ENCODE data around the gene GUCA2B.
A peak's percentile ranks its signal among the peaks of the same experiment; 100 is the strongest.

Gene GUCA2B

DNA sequence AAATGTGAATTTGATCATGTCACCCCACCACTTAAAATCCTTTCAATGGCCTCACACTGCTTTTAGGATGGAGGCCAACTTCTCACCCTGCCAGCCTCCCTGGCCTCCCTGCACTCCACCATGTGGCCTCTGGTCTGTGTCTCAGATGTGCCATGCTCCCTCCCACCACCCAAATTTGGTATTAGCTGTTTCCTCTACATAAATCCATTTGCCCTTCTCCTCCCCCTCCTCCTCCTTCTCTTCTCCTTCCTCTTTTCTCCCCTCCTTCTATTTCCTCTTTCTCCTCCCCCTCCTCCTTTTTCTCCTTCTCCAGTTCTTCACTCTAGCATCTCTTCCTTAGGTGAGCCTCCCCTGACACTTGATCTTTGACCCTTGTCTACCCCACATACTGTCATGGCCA lies 16.7 kb upstream of the GUCA2B start:
- no peaks in the 10 kb centered on the region for H3K4me1 Mint-ChIP-seq
- no peak overlapping the region for H3K27ac Mint-ChIP-seq
- no peak overlapping the region for H3K4me3 Mint-ChIP-seq
- H3K27me3 Mint-ChIP-seq, result peaks cover 13% of the 10 kb centered on the region
- DNase-seq, result no peak
- ATAC-seq, result no peak
- no peaks in the 10 kb centered on the region for H3K9me3 Mint-ChIP-seq

DNA sequence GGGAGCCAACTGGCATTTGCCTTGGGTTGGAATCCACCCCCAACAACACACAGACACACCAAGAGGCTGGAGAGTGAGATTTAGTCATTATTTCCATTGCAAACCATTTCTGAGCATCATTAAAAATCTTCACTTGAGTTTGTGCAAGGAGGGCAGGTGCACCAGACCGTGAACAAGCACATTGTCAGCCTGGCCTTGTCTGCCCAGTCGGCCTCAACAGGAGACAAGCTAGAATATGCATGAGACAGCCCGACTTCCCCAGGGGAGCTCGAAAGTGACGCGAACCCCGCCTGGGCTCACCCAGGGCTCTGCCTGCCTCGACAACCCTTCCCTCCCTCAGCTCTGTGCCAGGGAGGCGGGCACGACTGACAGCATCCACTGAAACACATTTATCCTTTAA lies 15.4 kb upstream of the GUCA2B start:
- no peaks in the 10 kb centered on the region for H3K4me1 Mint-ChIP-seq
- no peaks in the 10 kb centered on the region for H3K9me3 Mint-ChIP-seq
- no peak for DNase-seq
- H3K27me3 Mint-ChIP-seq, result peaks cover 20% of the 10 kb centered on the region
- no peak overlapping the region for H3K27ac Mint-ChIP-seq
- no peak overlapping the region for H3K4me3 Mint-ChIP-seq
- ATAC-seq, result no peak

DNA sequence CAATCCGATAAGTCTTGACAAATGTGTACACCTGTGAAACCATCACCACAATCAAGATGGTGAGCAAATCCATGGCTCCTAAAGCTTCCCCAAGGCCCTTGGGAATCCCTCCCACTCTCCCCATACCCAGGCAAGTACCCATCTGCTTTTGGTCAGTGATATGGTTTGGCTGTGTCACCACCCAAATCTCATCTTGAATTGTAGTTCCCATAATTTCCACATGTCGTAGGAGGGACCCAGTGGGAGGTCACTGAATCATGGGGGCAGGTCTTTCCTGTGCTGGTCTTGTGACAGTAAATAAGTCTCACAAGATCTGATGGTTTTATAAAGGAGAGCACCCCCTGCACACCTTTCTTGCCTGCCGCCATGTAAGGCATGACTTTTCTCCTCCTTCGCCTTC lies 14.6 kb upstream of the GUCA2B start:
- H3K9me3 Mint-ChIP-seq, result no peaks in the 10 kb centered on the region
- DNase-seq (no peak), ATAC-seq (no peak)

DNA sequence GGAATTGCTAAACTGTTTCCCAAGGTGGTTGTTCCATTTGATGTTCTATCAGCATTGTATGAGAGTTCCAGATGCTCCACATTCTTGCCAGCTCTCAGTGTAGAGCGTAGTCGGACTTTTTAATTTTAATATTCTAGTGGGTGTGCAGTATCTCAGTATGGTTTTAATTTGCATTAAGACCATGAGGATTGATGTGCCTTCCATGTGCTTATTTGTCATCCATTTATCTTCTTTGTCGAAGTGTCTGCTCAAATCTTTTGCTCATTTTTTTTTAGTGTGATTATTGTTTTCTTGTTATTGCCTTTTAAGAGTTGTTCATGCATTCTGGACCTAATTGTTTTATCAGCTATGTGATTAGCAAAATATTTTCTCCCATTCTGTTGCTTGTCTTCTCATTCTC lies 13.8 kb upstream of the GUCA2B start:
- Mint-ChIP-seq H3K27ac (no peak overlapping the region), H3K4me3 (no peak overlapping the region), H3K9me3 (no peaks in the 10 kb centered on the region), H3K4me1 (no peaks in the 10 kb centered on the region), H3K27me3 (peaks cover 20% of the 10 kb centered on the region)
- DNase-seq (no peak), ATAC-seq (no peak)

More for the DNA sequence above, 14.6 kb upstream of the GUCA2B start:
- Mint-ChIP-seq H3K4me1 (no peaks in the 10 kb centered on the region), H3K4me3 (no peak overlapping the region), H3K27ac (peak overlapping the region in 1 of 2 donors; percentile 11), H3K27me3 (peaks cover 20% of the 10 kb centered on the region)

DNA sequence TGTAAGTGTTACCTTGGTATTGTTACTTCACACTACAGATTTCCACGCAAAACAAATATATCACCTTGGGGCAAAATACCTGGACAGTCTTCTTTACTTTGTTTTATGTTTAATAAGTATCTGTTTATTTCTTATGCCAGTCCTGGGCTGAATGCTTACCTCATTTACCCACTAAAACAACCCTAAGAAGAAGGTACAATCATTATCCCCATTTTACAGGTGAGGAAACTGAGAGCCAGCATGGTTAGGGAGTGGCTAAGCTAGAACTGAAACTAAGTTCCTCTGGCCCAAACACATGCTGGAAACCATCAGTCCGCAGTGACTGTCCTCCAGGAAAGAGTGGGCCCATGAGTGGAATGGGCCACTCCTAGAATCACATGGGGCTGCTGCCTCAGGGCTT lies 13.0 kb upstream of the GUCA2B start:
- Mint-ChIP-seq H3K4me3 (no peak overlapping the region), H3K27me3 (peaks cover 20% of the 10 kb centered on the region), H3K4me1 (no peaks in the 10 kb centered on the region), H3K27ac (no peak overlapping the region), H3K9me3 (no peaks in the 10 kb centered on the region)
- ATAC-seq, result no peak
- no peak for DNase-seq

DNA sequence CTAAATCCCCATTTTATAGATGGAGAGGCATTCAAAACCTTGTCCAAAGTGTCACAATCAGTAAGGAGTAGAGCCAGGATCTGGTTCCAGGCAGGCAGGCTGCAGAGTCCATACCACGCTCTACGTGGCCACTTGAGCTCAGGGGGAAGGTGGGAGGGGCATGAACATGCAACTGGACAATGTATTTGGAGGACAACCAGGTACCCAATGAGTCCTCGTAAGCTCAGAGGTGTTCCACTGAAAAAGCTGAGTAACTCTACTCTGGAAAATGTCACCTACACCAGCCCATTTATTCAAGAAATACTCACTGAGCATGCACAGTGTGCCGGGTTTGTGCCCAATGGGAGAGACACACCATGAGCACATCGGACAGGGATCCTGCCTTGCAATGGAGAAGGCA lies 11.2 kb upstream of the GUCA2B start:
- H3K27ac Mint-ChIP-seq, result no peak overlapping the region
- H3K27me3 Mint-ChIP-seq, result peaks cover 20% of the 10 kb centered on the region
- no peaks in the 10 kb centered on the region for H3K4me1 Mint-ChIP-seq
- ATAC-seq (no peak), DNase-seq (no peak)
- H3K4me3 Mint-ChIP-seq, result no peak overlapping the region
- no peaks in the 10 kb centered on the region for H3K9me3 Mint-ChIP-seq

DNA sequence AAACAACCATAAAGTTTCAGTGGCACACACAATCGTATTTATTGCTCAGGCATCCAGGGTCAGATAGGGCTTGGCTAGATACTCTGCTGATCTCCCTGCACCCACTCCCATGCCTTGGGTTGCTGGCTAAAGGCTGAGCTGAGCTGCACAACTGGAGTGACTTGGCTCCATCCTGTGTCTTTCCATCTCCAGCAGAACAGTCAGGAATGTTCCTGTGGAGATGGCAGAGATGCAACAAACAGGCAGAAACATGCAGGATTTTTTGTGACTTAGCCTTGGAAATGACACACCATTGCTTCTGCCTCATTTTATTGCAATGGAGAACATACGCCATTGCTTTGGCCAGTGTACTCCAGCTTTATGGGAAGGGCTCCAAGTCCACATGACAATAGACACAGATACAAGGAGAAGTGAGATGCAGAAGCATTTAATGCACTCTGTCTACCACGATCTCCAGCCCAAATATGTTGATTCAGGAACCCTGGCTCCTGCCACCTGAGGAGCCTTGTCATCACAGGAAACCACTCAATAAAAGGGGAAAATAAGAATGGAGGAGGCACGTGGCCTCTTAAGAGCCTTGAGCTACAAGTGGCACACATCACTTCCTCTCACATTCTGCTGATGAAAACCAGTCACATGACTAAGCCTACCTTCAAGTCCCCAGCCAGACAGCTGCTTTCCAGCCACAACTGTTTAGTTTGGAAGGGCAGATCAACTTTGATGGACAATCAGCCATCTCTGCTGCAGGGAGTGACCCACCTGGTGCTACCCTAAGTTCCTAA lies 10.1 kb upstream of the GUCA2B start:
- H3K4me1 Mint-ChIP-seq, result no peaks in the 10 kb centered on the region
- ATAC-seq, result no peak

DNA sequence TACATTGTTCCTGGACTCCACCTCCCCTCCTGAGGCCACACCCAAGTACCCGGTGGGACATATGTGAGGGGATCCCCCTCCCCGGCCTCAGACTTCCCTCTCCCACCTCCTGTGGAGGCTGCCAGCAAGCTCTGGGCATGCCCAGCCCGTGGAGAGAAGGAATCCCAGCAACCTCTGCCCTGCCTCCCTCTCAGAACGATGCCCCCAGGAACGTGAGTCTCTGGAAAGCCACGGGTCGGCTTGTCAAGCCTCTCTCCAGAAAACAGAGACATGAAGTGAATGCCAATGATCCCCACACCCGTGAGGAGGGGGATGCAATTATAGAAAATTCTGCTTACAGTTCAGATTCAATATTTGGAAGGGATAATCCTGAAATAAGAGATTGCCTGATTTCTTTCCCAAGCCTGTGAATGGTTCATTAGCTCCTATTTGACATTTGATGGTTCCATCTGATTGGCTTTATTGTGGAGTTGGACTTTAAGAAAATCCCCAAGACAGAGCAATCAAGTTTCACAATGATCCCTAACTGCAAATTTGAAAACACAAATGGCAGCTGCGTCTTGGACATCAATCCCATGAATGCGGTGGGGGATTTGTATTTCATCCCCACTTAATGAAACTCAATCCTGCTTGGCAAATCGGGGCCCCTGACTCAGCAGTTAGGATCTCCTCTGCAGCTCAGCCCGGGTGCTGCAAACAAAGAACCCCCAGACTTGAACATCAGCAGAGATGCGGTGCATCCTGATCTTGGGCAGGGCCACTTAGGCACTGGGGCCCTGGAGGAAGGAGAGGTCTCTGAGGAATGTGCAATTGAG lies 9.1 kb upstream of the GUCA2B start:
- ATAC-seq (no peak), DNase-seq (no peak)
- no peaks in the 10 kb centered on the region for H3K4me1 Mint-ChIP-seq
- no peak overlapping the region for H3K4me3 Mint-ChIP-seq
- no peak overlapping the region for H3K27ac Mint-ChIP-seq
- peaks cover 14% of the 10 kb centered on the region for H3K27me3 Mint-ChIP-seq
- H3K9me3 Mint-ChIP-seq, result no peaks in the 10 kb centered on the region

More for the DNA sequence above, 10.1 kb upstream of the GUCA2B start:
- no peak overlapping the region for H3K27ac Mint-ChIP-seq
- no peak overlapping the region for H3K4me3 Mint-ChIP-seq
- no peak for DNase-seq
- H3K27me3 Mint-ChIP-seq, result peaks cover 20% of the 10 kb centered on the region
- H3K9me3 Mint-ChIP-seq, result no peaks in the 10 kb centered on the region

DNA sequence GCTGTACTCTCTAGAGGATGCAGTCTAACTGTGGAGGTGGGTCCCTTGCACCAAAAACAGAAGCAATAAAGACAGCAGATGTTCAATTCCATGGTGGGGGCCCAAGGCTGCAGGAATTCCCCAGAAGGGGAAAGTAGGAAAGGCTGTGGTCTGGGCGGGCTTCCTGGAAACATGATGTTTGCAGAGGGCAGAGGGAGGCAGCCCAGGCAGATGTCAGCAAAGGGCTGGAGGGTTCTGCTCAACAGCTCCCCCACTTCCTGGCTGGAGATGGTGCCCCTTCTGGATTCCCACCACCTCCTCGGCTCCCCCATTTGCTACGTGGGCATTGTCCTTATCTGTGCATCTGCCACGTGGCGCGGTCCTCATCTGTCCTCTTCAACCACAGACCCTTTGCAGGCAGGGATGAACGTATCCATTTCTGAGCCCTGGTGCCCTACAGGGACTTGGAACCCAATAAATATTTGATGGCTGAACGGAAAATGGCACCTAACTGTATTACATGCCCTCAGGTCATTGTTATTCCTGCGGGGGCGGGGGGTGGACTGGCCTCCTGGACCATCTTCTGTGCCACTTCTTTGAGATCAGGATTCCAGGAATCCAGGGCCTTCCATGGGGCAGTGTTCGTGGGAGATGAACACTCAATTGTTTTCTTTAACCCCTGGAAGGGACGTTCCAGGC lies 8.4 kb upstream of the GUCA2B start:
- H3K27me3 Mint-ChIP-seq, result peaks cover 14% of the 10 kb centered on the region
- H3K4me1 Mint-ChIP-seq, result no peaks in the 10 kb centered on the region
- DNase-seq, result no peak

DNA sequence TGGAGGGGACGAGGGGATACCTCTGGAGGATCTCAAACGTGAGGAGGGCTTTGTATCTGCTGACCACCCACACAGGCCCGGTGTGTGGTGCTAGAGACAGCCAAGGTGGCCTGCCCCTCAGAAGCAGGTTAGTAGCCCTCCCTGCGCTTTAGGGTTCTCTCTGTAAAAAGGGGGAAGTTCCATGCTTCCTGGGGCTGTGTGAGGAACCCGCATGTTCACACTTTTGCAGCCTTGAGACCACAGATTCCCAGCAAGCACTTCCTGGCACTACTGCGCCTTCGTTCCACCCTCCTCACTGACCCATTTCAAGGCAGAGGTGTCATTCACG lies 7.9 kb upstream of the GUCA2B start:
- no peak overlapping the region for H3K4me3 Mint-ChIP-seq
- H3K27ac Mint-ChIP-seq, result no peak overlapping the region
- H3K4me1 Mint-ChIP-seq, result no peaks in the 10 kb centered on the region
- DNase-seq, result no peak
- H3K9me3 Mint-ChIP-seq, result no peaks in the 10 kb centered on the region
- H3K27me3 Mint-ChIP-seq, result peaks cover 15% of the 10 kb centered on the region
- ATAC-seq, result no peak

More for the DNA sequence above, 8.4 kb upstream of the GUCA2B start:
- ATAC-seq, result no peak
- Mint-ChIP-seq H3K9me3 (no peaks in the 10 kb centered on the region), H3K4me3 (no peak overlapping the region), H3K27ac (no peak overlapping the region)

DNA sequence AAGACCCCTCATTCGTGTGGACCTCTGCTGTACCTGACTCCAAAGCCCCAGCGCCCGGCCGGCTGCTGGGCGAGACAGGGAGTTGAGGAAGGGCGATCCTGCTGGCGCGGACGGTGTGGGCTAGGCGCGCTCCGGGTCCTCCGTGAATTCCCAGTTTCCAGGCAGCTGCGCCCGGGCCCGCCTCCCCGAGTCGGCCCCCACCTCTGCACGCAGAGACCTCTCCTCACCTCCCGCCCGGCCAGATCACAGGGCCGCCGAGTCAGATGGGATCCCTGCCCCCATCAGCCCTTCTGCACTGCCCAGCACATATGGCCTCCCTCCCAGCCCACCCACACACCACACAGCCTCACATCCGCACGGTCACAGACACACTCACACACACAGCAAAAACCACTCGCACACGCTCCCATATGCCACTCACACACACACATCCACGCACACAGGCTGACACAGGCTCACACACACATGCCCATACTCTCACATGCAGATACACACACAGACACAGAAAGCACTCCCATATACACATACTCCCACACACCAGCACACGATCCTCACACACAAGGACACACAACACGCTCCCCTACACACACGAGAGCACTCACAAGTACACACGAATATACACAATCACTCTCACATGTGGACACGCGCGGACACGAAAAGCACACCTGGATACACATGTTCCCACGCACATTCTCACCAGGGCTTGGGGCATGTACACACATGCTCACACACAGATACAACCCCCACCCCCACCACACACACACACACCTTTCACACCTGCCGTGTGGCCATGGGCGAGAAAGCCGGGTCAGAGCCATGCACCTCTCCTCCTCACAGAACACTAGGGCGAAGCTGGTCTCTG lies 7.2 kb upstream of the GUCA2B start:
- no peak for DNase-seq
- H3K4me1 Mint-ChIP-seq, result no peaks in the 10 kb centered on the region
- no peak for ATAC-seq
- peaks cover 15% of the 10 kb centered on the region for H3K27me3 Mint-ChIP-seq
- no peak overlapping the region for H3K4me3 Mint-ChIP-seq
- no peak overlapping the region for H3K27ac Mint-ChIP-seq
- no peaks in the 10 kb centered on the region for H3K9me3 Mint-ChIP-seq

DNA sequence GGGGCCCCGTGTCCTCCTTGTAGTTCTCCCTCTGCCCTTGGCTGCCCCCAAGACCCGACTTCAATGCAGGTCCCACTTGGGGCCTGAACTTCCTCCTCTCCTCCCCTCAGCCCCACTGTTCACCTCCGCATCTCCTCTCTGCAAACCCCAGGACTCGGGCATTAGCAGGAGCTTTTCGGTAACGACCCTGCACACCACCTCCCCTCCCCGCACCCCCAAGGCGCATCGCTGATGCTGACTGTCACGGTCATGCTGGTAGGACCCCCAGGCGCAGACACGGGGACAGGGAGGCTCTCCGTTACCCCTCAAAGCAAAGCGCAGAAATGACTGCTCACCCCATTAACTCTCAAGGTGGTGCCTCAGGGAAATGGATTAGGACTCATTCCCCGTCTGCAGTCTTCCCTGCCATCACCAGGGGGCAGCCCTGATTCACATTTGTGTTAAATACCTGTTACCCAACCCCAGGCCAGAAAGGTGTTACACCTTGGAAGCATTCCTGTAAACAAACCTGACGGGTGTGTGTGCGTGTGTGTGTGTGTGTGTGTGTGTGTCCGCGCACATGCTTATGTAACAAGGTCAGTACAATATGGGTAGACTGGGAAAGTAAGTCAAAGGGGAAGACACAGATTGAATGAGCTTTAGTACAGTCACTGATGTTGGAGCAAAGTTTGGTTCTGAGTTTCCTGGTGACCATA lies 6.4 kb upstream of the GUCA2B start:
- no peak overlapping the region for H3K4me3 Mint-ChIP-seq

DNA sequence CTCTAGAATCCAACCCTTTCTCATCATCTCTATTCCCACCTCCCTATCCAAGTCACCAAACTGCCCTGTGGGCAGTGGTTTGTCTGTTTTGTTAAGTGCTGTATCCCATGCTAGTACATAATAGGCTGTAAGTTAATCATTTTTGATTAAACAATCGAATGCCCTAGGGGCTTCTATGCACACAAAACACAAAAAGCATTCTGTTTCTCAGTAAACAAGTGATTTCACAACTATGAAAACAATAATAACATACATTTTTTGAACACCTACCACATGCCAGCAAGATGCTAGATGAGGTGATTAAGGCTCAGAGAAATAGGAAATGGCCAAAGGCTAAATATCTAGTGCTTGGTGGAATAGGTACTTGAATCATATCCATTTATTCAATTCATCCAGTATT lies 5.0 kb upstream of the GUCA2B start:
- no peak overlapping the region for H3K4me3 Mint-ChIP-seq
- no peaks in the 10 kb centered on the region for H3K9me3 Mint-ChIP-seq
- DNase-seq (no peak), ATAC-seq (no peak)
- H3K27ac Mint-ChIP-seq, result no peak overlapping the region
- H3K27me3 Mint-ChIP-seq, result peaks cover 10% of the 10 kb centered on the region
- H3K4me1 Mint-ChIP-seq, result no peaks in the 10 kb centered on the region

More for the DNA sequence above, 6.4 kb upstream of the GUCA2B start:
- Mint-ChIP-seq H3K4me1 (no peaks in the 10 kb centered on the region), H3K9me3 (no peaks in the 10 kb centered on the region), H3K27ac (no peak overlapping the region), H3K27me3 (peaks cover 17% of the 10 kb centered on the region)
- peak; percentile 78 for ATAC-seq
- DNase-seq, result peak; percentile 66 to 72

DNA sequence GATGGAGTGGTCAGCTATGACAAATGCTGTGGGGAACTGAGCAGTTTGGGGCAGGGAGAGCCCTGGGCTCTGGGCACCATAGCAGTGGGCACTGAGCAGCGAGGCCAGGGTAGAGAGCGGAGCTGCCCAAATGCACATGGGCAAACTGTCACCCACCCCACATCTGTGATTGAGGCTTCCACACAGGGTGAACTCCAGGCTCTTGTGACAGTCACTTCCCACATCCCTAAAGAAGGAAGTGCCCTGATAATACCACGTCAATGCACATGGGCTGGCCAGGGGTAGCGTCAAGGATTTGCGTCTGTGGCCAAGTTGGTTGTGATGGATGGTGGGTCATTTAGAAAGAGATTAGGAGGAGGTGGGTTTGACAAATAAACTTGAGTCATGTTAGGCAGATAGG lies 2.6 kb upstream of the GUCA2B start:
- no peak overlapping the region for H3K4me3 Mint-ChIP-seq
- ATAC-seq (no peak), DNase-seq (no peak)
- peaks cover 10% of the 10 kb centered on the region for H3K27me3 Mint-ChIP-seq
- no peak overlapping the region for H3K27ac Mint-ChIP-seq
- no peaks in the 10 kb centered on the region for H3K9me3 Mint-ChIP-seq
- no peaks in the 10 kb centered on the region for H3K4me1 Mint-ChIP-seq

DNA sequence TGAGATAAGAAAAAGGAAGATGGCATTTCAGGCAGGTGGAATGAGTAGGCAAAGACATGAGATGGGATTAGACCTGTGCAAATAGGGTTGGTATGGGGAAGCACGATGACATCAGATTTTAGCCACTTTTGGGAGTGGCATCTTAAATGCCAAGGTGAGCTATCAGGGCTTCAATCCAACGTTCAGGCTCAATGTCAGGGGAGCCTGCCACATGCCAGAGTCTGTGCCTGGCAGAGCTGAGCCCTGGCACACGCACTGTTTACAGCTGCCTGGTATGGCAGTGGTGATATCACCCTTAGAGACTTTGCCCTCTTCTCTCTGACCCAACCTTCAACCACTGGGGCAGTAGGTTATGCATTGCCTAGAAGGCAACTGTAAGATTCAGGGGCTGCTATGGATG lies 1.1 kb upstream of the GUCA2B start:
- ATAC-seq (no peak), DNase-seq (no peak)
- Mint-ChIP-seq H3K27ac (peak overlapping the region in 1 of 2 donors; percentile 83), H3K27me3 (peaks cover 10% of the 10 kb centered on the region), H3K4me3 (no peak overlapping the region), H3K4me1 (no peaks in the 10 kb centered on the region), H3K9me3 (no peaks in the 10 kb centered on the region)

All from stimulated activated naive CD8-positive, alpha-beta T cell treated with anti-CD3 and anti-CD28 coated beads, Interleukin-15, amount 100 ng/mL, for 72 hours (primary cell).